Measurements from ENCODE around the gene RSPH6A.

RSPH6A gene

GRCh38 chr19:45814851-45815480 is at the start of gene RSPH6A:
RSPH6A (minus strand) TSS chr19:45815308; CDS start chr19:45815176, 132 bp downstream.
- no peak for DNase-seq

DNA sequence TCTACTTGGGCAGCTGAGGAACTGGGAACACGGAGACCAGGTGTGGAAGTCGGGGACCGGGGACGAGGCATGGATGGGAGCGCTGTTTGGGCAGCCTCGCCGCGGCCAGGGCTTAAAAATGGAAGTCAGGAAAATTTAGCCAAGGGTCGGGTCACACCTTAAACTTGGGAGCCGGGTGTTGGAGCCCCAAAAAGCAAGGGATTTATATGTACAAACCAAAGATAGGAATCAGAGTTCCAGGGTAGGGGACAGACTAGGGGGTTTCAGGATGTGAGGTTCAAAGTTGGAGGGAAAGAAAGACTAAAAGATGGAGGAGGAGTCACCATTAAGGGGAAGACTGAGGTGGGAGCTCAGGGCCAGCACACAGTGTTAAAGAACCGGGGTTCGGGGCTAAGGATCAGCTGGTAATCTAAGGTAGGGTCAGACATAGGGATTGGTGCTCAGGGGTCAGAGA is 49.5 kb upstream of the RSPH6A start:
- DNase-seq = no peak

- DNase-seq = no peak
These were observed 48.9 kb upstream of the RSPH6A start, which contains the start of gene FOXA3 for GRCh38 chr19:45863840-45864628. FOXA3 (plus strand) TSS chr19:45864326; CDS start chr19:45864457, 131 bp downstream.

GRCh38 chr19:45863335-45863839 is 48.3 kb upstream of the RSPH6A start:
- DNase-seq = no peak

- DNase-seq = peak; percentile 94 to 97
These were observed 47.6 kb upstream of the RSPH6A start, which contains the start of gene SYMPK for GRCh38 chr19:45862564-45863334. SYMPK (minus strand) TSS chr19:45863147; CDS start chr19:45854495, 8,652 bp downstream.

DNA sequence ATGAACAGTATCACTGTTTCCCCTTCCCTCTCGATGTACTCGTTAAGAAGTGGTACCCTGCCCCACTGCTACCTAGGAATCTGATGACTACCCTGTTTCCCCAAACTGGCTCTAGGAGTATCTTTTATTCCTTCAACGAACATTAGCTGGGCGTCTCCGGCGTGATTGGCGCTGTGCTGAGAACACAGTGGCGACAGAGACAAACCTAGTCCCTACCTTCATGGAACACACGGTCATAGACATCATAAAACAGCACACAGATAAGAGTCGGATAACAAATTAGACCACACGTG is 47.1 kb upstream of the RSPH6A start:
- no peak for DNase-seq

DNA sequence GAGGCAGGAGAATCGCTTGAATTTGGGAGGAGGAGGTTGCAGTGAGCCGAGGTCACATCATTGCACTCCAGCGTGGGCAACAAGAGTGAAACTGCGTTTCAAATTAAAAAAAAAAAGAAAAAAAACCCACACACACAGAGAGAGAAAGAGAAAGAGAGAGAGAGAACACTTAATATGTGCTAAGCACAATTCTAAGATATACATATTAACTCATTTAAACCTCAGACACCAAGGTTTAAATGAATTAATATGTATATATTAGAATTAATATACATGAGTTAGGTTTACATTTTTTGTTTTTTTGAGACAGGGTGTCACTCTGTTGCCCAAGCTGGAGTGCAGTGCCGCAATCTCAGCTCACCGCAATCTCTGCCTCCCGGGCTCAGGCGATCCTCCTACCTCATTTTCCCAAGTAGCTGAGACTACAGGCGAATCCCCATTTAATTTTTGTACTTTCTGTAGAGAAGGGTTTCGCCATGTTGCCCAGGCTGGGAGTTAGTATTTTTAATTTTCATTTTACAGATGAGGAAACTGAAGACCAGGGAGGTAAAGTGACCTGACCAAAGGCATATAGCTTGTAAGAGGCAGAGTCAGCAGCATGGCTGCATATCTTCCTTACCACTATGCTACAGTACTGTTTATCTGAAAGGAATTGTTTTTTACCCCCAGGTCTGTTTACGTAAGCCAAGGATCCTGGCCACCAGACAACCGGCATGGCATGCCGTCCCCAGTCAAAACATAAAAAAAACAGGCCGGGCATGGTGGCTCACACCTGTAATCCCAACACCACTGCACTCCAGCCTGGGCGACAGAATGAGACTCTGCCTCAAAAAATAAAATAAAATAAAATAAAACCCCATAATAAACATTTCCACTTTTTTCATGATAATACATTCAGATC is 45.5 kb upstream of the RSPH6A start:
- no peak for DNase-seq

DNA sequence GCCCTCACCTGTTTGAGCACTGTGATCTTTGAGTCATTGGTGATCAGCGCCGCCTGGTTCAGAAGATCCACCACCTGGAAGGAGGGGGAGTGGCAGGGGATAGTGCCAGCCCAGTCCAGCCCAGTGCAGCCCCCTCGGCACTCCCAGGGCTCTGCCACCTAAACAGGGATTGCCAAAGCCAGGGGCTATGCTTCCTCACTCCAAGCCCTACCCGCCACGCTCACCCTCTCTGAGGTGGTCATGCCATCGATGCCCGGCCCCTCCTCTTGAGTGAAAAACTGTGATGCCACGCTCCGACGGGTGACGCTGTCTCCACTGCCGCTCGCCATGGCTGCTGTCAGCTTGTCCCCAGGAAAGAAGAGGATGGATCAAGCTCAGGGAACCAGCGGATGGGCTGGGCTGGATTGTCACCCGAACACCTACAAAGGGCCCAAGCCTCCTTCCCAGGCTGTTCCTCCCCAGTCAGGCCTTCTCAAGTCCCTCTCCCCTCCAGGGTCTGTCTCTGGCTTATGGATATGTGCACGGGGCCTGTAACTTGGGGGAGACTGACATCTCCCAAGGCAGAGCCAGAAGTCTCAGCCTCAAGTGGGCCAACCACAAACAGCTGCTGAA is 39.2 kb upstream of the RSPH6A start:
- no peak for DNase-seq

DNA sequence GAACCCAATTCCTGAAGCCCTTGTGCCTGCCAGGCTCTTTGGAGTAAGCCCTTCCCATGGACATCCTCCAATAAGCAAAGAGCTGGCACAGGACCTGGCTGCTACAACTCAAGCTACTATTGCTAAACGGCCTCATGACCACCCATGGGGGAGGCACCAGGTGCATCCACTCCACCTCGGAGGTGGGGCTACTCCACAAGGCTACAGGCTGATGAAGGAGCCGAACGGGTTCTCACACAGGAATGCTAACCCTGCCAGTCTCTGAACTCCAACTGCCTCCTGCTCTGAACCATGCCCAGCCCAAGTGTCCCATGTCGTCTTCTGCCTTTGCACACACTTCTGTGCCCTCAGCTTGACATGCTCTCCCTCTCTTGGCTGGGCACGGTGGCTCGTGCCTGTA is 37.9 kb upstream of the RSPH6A start:
- DNase-seq = no peak

- no peak for DNase-seq
These were observed 37.1 kb upstream of the RSPH6A start for GRCh38 chr19:45852145-45852750.

DNA sequence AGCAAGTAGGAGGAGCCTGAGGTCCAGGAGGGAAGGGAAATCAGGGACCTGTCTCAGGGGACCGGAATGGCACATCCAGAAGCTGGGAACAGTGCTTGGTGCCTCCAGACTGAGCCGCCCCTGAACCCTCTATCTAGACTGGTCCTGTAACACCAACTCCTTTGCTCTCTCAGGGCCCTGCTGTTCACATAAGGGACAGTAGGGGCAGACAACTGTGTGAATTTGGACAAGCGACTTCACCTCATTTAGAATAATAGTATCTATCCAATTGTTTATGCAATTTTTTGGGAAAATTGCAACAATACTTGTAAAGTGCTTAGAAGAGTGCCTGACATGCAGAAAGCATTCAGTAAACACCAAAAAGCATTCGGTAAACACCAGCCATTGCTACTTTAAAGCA is 33.8 kb upstream of the RSPH6A start:
- peak in 1 of 2 experiments; percentile 0 for DNase-seq

- no peak for DNase-seq
These were observed 32.6 kb upstream of the RSPH6A start for GRCh38 chr19:45847663-45848062.

DNA sequence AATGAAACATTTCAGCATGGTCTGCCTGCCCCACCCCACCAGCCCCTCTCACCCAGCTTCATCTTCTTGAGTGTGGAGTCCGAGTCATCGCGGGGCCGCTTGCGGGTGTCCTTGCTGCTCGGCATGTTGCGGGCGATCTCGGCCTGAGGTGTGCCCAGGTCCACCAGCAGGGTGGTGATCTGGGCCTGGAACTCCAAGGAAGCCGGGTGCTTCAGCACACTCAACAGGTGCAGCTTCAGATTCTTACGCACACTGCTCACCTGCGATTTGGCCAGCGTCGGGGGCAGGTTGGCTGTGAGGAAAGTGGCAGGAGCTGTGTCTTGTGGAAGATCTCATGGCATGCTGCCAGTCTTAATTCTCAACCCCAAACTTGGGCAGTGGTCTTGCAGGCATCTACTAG is 27.1 kb upstream of the RSPH6A start:
- no peak for DNase-seq

DNA sequence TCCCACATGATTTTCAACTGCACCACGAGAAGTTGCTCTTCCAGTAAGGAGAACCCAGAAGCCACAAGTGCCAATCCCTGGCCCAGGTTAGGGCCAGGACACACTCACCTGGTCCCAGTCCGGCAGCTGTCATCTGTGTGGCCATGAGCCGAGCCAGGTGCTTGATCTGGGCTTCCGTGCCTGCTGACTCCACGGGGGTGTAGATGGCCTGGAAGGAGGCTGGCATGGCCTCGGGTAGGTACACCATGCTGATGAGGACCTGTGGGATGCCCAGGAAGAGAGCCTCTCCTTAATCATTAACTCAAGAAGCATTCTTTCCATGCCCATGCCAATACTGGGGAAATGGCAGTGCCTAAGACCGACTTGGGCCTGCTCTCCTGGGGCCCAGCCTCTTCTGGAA is 19.9 kb upstream of the RSPH6A start:
- no peak for DNase-seq

DNA sequence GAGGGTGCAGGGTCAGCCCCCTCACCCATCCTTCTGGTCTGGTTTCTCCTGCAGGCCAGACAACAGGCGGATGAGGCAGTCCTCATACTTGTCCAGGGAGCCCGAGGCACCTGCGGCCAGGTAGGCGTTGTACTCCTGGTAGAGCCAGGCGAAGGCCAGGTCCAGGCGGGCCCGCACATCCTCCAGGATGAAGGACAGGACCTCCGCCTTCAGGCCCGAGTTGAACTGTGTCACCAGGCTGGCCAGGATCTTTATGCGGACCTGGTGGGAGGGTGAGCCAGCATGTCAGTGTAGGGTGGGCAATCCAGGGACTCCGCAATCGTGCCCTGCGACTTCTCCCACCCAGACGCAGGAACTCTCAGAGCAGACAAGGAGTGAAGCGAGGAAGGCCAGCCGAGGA is 13.8 kb upstream of the RSPH6A start:
- no peak for DNase-seq

- no peak for DNase-seq
These were observed 13.4 kb upstream of the RSPH6A start for GRCh38 chr19:45828523-45828922.

DNA sequence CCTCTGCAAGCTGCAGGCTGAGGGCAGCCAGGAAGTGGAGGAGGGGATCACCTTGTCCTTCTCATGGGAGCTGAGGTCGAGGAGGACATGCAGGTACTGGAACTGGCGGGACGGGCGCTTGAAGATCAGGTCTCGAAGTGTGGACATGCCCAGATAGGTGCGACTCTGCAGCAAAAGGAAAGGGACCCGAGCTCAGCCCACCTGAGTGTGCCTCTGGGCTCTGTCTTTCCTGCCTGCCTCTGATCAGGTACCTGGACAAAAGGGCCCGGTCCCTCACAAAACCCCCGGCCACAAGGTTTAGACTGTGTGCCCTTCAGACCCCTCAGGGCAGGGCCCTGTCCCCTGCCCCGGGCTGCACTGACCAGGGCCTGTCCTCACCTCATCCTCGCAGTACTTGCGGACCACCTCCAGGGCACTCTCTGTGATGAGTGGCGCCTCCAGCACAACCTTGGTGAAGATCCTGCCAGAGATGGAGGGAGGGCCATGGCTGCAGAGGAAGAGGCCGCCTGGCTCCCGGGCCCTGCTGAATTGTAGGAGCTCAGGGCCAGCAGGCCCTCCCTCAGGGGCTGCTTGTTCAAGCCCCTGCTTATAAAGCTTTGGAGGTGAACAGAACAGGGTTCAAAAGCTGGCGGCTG is 12.5 kb upstream of the RSPH6A start:
- no peak for DNase-seq

- no peak for DNase-seq
These were observed 11.8 kb upstream of the RSPH6A start for GRCh38 chr19:45826934-45827333.

GRCh38 chr19:45825917-45826893 is 11.1 kb upstream of the RSPH6A start:
- no peak for DNase-seq

DNA sequence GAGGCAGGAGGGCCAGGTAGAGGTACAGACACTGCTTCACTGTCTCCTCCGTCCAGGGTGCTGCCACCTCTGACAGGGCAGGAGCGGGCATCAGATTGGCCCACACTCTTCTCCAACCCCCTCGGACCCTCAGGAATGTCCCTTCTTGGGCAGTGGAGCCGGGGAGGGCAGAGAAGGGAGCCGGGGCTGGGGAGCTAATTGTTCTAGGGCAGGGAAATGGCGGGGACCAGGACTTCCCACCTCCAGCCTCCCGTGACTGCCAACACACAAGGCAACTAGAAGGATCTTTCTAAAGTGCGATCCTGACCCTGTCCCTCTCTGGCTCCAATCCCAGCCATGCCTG is 10.1 kb upstream of the RSPH6A start:
- no peak for DNase-seq

Measured in AML-193 (cell line).